Tibial artery (tissue), 4 donors: Measurements from ENCODE around the gene FANCI.

Experiments
- DNase-seq, 2 donors: peaks; one replicate each; pipeline ENCODE4 v3.0.0-alpha.2; 2019
- H3K27ac ChIP-seq, 2 donors: fragments of 200-600 bp; sonication (generic) in 1 of 2; 1 replicate in 1 of 2; 2 replicates in 1 of 2; pipeline ENCODE4 v1.5.1; 2018 to 2019; ENCODE audit warnings: mild to moderate bottlenecking in 1 of 2
- H3K27me3 ChIP-seq, 2 donors: fragments of 200-600 bp; sonication (generic) in 1 of 2; one replicate each; pipeline versions ENCODE4 v1.5.1 to v1.6.0; 2016 to 2019
- H3K36me3 ChIP-seq, 3 donors: fragments of 200-600 bp; sonication (generic) in 2 of 3; one replicate each; pipeline ENCODE4 v1.5.1; 2016 to 2019; ENCODE audit warnings: mild to moderate bottlenecking in 2 of 3
- H3K4me1 ChIP-seq, 4 donors: fragments of 200-600 bp; sonication (generic) in 2 of 4; 1 replicate in 3 of 4; 2 replicates in 1 of 4; pipeline ENCODE4 v1.5.1; 2016 to 2019
- H3K4me3 ChIP-seq, 2 donors: fragments of 200-600 bp; sonication (generic) in 1 of 2; 1 replicate in 1 of 2; 2 replicates in 1 of 2; pipeline ENCODE4 v1.5.1; 2018 to 2019; ENCODE audit warnings: mild to moderate bottlenecking in 2 of 2
- H3K9me3 ChIP-seq, 3 donors: fragments of 200-600 bp; sonication (generic) in 1 of 3; one replicate each; pipeline ENCODE4 v1.5.1; 2016 to 2019
- CTCF ChIP-seq, 2 experiments: fragments of 200-600 bp in 1 of 2; fragments of 450-650 bp in 1 of 2; IDR thresholded peaks; one replicate each; pipeline ENCODE4 v1.5.1; 2017 to 2019; ENCODE audit warnings: antibody characterized with exemption in 2 of 2, mild to moderate bottlenecking in 1 of 2, moderate library complexity in 1 of 2
- intact Hi-C: fragments of 100-400 bp; cut with DNase I; formaldehyde crosslinking; loops from one replicate; pipeline ENCODE4 v1.15.0; 2023; ENCODE audit warnings: low total_unique reads

Gene FANCI

GRCh38 chr15:89322822-89323221 is 79.0 kb downstream of the FANCI start:
- Histone ChIP-seq H3K27me3 (no peaks in the 10 kb centered on the region), H3K9me3 (no peaks in the 10 kb centered on the region), H3K4me3 (no peak overlapping the region), H3K4me1 (no peaks in the 10 kb centered on the region), H3K36me3 (peaks cover 92 to 100% (median 97%) of the 10 kb centered on the region in 3 donors), H3K27ac (no peak overlapping the region)
- intact Hi-C loops: no loop called here
- peak in 1 of 2 donors; percentile 27 for DNase-seq
- no peak for TF ChIP-seq CTCF (IDR thresholded peaks at IDR 0.05)

- Histone ChIP-seq H3K4me3 (no peak overlapping the region), H3K36me3 (peaks cover 90 to 100% (median 98%) of the 10 kb centered on the region in 3 donors), H3K27me3 (no peaks in the 10 kb centered on the region), H3K9me3 (no peaks in the 10 kb centered on the region), H3K27ac (no peak overlapping the region), H3K4me1 (no peaks in the 10 kb centered on the region)
- peak in 1 of 2 donors; percentile 54 for DNase-seq
- intact Hi-C loops: no loop called here
- no peak for TF ChIP-seq CTCF (IDR thresholded peaks at IDR 0.05)
Measured at GRCh38 chr15:89323825-89324224, 80.0 kb downstream of the FANCI start.

GRCh38 chr15:89325039-89325803 is 81.4 kb downstream of the FANCI start:
- peak in 1 of 2 donors; percentile 45 for DNase-seq

GRCh38 chr15:89326316-89326715 is 82.5 kb downstream of the FANCI start:
- Histone ChIP-seq H3K27me3 (no peaks in the 10 kb centered on the region), H3K36me3 (peaks cover 90 to 100% (median 98%) of the 10 kb centered on the region in 3 donors), H3K9me3 (no peaks in the 10 kb centered on the region), H3K27ac (no peak overlapping the region), H3K4me3 (no peak overlapping the region), H3K4me1 (peaks cover 0 to 22% (median 11%) of the 10 kb centered on the region in 4 donors)
- intact Hi-C loops: no loop called here
- DNase-seq: peak in 1 of 2 donors; percentile 55
- no peak for TF ChIP-seq CTCF (IDR thresholded peaks at IDR 0.05)

More at GRCh38 chr15:89325039-89325803, 81.4 kb downstream of the FANCI start:
- Histone ChIP-seq H3K27me3 (no peaks in the 10 kb centered on the region), H3K4me3 (no peak overlapping the region), H3K4me1 (peaks cover 0 to 11% (median 5%) of the 10 kb centered on the region in 4 donors), H3K36me3 (peaks cover 91 to 100% (median 98%) of the 10 kb centered on the region in 3 donors), H3K27ac (no peak overlapping the region), H3K9me3 (no peaks in the 10 kb centered on the region)
- no peak for TF ChIP-seq CTCF (IDR thresholded peaks at IDR 0.05)
- intact Hi-C loops: no loop called here

GRCh38 chr15:89327113-89327512 is 83.3 kb downstream of the FANCI start:
- intact Hi-C loops: no loop called here
- DNase-seq: peak in 1 of 2 donors; percentile 43

More at GRCh38 chr15:89327113-89327512, 83.3 kb downstream of the FANCI start:
- no peaks in the 10 kb centered on the region for H3K27me3 ChIP-seq
- H3K36me3 ChIP-seq: peaks cover 90 to 100% (median 98%) of the 10 kb centered on the region in 3 donors
- H3K27ac ChIP-seq: no peak overlapping the region
- H3K4me1 ChIP-seq: peaks cover 0 to 30% (median 19%) of the 10 kb centered on the region in 4 donors
- H3K4me3 ChIP-seq: no peak overlapping the region
- H3K9me3 ChIP-seq: no peaks in the 10 kb centered on the region
- no peak for TF ChIP-seq CTCF (IDR thresholded peaks at IDR 0.05)
